Esophagus muscularis mucosa (tissue), 4 donors: ENCODE results near the gene HOXA7. TPM values are rescaled to one million over a fixed set of nuclear protein-coding genes. Genes with fewer than 3 reads are reported as not detected.

Source experiments
- DNase-seq: peaks from one replicate; pipeline ENCODE4 v3.0.0-alpha.2; 2017; ENCODE audit errors: extremely low spot score
- H3K27ac ChIP-seq, 4 donors: fragments of 200-600 bp; sonication (generic); replicated peaks in 1 of 4; 1 replicate in 3 of 4; 2 replicates in 1 of 4; pipeline ENCODE4 v1.5.1; 2016 to 2019; ENCODE audit warnings: mild to moderate bottlenecking in 1 of 4
- H3K27me3 ChIP-seq, 4 donors: fragments of 200-600 bp; sonication (generic); one replicate each; pipeline versions ENCODE4 v1.5.1 to v1.6.0; 2016 to 2019
- H3K36me3 ChIP-seq, 4 donors: fragments of 200-600 bp; sonication (generic); one replicate each; pipeline ENCODE4 v1.5.1; 2016 to 2019
- H3K4me1 ChIP-seq, 4 donors: fragments of 200-600 bp; sonication (generic); one replicate each; pipeline ENCODE4 v1.5.1; 2016 to 2019
- H3K4me3 ChIP-seq, 4 donors: fragments of 200-600 bp; sonication (generic); 1 replicate in 2 of 4; 2 replicates in 2 of 4; pipeline ENCODE4 v1.5.1; 2016 to 2019; ENCODE audit warnings: mild to moderate bottlenecking in 4 of 4, moderate library complexity in 1 of 4
- H3K9me3 ChIP-seq, 4 donors: fragments of 200-600 bp; sonication (generic); 1 replicate in 3 of 4; 2 replicates in 1 of 4; pipeline ENCODE4 v1.5.1; 2016 to 2019
- EP300 ChIP-seq: sonication (generic); formaldehyde crosslinking; IDR thresholded peaks from one replicate; pipeline ENCODE4 v1.6.1; 2017; ENCODE audit warnings: antibody characterized with exemption
- POLR2A ChIP-seq: fragments of 450-650 bp; IDR thresholded peaks from one replicate; pipeline ENCODE4 v1.6.1; 2017; ENCODE audit warnings: antibody characterized with exemption, moderate library complexity, mild to moderate bottlenecking, low read depth
- POLR2AphosphoS5 ChIP-seq, 2 donors: sonication (generic); formaldehyde crosslinking; IDR thresholded peaks; one replicate each; pipeline ENCODE4 v1.6.1; 2017; ENCODE audit warnings: antibody characterized with exemption in 2 of 2
- WGBS: methylation state at CpG from one replicate; pipeline ENCODE4 v1.1.5; 2018; 5-methylcytosine and 5-hydroxymethylcytosine counted together
- intact Hi-C: fragments of 100-400 bp; cut with DNase I; formaldehyde crosslinking; loops from one replicate; pipeline ENCODE4 v1.15.1; 2023
- total RNA-seq, 4 donors: library from RNA; depleted of rRNA; stranded (reverse); fragments of >200 nt; gene quantifications; one replicate each; pipeline versions ENCODE4 v1.1.0 to v1.2.1, GENCODE V29; 2016
- TF ChIP-seq, protein P1 (sequence below), 3 experiments: fragments of 200-600 bp in 2 of 3; fragments of 450-650 bp in 1 of 3; sonication (generic) in 2 of 3; IDR thresholded peaks; one replicate each; pipeline ENCODE4 v1.5.1; 2017 to 2019; ENCODE audit warnings: antibody characterized with exemption in 3 of 3, mild to moderate bottlenecking in 2 of 3, moderate library complexity in 1 of 3

The HOXA7 gene
- total RNA-seq, 4 donors from 2014 or later = 0.33 to 1.7 (median 0.49) TPM

DNA sequence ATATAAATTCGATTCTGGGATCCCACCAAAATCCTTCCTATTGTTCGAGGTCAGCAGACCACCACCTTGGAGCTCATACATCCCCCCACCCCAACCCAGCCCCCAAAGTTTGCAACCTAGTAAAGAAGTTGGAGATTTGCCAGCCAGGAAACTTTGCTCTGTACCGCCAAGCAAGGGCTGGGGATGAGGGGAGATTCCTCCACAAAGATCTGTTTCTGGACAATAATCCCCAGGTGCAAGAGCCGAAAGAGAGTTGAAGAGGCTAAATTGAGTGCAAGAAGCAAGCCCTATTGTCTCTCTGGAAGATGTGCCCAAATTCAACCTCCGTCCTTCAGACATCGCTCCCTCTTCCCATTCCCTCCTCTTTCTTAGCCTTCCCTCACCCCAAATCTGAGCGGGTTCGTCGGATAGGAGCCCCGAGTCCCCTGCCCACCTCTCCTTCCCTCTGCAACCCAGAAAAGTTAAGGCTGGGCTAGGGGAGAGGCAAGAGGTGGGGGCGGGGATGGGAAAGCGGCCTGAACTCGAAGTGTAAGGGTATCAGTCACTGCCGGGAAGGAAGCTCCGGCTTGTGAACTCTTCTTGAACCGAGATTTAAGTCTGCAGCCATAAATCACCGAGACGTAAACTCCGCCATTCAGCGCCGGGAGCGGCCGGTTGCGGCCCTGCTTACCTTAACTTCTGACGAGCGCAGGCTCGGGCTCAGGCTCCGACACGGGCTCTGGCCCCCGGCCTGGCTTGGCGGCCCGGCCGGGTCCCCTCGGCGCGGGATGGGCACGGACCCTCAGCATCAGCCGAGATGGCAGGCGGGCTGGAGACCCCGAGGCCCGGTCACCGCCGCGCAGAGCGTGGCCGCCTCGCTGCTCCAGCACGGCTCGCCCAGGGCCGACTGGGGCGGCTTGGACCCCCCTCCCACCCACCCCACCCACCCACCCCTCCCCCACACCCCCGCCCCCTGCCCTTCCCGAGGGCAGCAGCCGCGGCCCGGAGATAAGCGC, 43.2 kb downstream of the HOXA7 start:
- Histone ChIP-seq H3K4me1 (peaks cover 33 to 66% (median 63%) of the 10 kb centered on the region in 4 donors), H3K9me3 (no peaks in the 10 kb centered on the region), H3K27me3 (no peaks in the 10 kb centered on the region), H3K27ac (peak overlapping the region; percentile 96 to 100 (median 99)), H3K4me3 (peak overlapping the region; percentile 68 to 88 (median 77)), H3K36me3 (no peaks in the 10 kb centered on the region)
- 26% methylated on average over 32 of the region's 57 CpGs for WGBS
- intact Hi-C loops = no loop called here
- TF ChIP-seq POLR2AphosphoS5 (IDR thresholded peaks at IDR 0.05) (peak; percentile 81 to 86), POLR2A (no peak), EP300 (peak; percentile 61)
- TF ChIP-seq, protein P1, sequence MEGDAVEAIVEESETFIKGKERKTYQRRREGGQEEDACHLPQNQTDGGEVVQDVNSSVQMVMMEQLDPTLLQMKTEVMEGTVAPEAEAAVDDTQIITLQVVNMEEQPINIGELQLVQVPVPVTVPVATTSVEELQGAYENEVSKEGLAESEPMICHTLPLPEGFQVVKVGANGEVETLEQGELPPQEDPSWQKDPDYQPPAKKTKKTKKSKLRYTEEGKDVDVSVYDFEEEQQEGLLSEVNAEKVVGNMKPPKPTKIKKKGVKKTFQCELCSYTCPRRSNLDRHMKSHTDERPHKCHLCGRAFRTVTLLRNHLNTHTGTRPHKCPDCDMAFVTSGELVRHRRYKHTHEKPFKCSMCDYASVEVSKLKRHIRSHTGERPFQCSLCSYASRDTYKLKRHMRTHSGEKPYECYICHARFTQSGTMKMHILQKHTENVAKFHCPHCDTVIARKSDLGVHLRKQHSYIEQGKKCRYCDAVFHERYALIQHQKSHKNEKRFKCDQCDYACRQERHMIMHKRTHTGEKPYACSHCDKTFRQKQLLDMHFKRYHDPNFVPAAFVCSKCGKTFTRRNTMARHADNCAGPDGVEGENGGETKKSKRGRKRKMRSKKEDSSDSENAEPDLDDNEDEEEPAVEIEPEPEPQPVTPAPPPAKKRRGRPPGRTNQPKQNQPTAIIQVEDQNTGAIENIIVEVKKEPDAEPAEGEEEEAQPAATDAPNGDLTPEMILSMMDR (IDR thresholded peaks at IDR 0.05) = no peak
- no peak for DNase-seq

DNA sequence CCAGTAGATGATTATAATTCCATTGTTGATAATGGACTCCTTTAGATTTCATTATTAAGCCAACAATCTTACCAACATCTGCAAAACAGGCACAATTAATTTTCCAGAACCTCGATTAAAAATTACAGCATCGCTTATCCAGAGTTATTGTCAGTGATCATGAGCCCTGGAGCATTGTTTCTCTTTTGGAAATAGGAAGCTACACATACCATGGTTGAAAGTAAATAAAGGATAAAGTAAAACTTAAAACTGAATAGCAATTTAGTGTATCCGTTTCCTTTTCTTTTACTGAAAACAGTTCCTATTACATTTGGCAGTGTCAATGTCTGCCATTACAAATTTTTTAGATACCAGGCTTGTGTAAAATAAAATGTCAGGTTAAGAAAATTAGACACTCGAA, 44.1 kb downstream of the HOXA7 start:
- H3K4me3 ChIP-seq = peak overlapping the region; percentile 68 to 88 (median 77)
- H3K4me1 ChIP-seq = peaks cover 30 to 70% (median 59%) of the 10 kb centered on the region in 4 donors
- H3K27ac ChIP-seq = peak overlapping the region; percentile 96 to 100 (median 99)

DNA sequence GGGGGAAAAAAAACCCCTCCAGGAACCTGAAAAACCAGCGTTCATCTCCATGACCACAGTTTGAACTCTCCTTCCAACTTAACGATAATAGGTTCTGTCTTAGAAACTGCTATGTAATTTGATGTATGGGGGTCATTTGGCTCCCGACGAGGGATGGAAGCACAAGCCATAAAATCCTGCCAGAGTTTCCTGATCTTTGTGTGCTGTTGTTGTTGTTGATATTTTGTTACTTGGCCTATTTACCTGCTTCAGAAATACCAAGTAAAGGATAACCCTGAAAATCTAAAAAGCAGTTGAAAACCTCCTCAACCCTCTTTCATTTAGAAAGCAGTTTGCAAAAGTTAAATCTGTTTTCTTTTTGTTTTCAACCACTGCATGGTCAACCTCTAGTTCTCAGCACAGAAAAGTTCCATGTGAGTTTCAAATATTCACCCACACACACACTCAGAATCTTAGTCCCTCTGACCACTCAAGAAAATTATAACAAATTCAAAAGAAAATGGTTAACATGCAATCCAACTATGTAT, 44.7 kb downstream of the HOXA7 start:
- no peak for TF ChIP-seq POLR2A
- Histone ChIP-seq H3K4me3 (peak overlapping the region; percentile 68 to 88 (median 77)), H3K36me3 (no peaks in the 10 kb centered on the region), H3K27me3 (no peaks in the 10 kb centered on the region), H3K4me1 (peaks cover 34 to 74% (median 59%) of the 10 kb centered on the region in 4 donors), H3K9me3 (no peaks in the 10 kb centered on the region), H3K27ac (peak overlapping the region; percentile 96 to 100 (median 99))
- WGBS = 17% methylated on average over 4 of the region's 4 CpGs
- no peak for DNase-seq
- intact Hi-C loops = no loop called here

More for the DNA sequence above, 44.1 kb downstream of the HOXA7 start:
- Histone ChIP-seq H3K27me3 (no peaks in the 10 kb centered on the region), H3K9me3 (no peaks in the 10 kb centered on the region), H3K36me3 (no peaks in the 10 kb centered on the region)
- no peak for DNase-seq
- WGBS = 11% methylated on average over 4 of the region's 4 CpGs
- TF ChIP-seq POLR2AphosphoS5 (IDR thresholded peaks at IDR 0.05) (no peak), EP300 (no peak), POLR2A (no peak)
- TF ChIP-seq, protein P1 (IDR thresholded peaks at IDR 0.05) = no peak
- intact Hi-C loops = no loop called here

DNA sequence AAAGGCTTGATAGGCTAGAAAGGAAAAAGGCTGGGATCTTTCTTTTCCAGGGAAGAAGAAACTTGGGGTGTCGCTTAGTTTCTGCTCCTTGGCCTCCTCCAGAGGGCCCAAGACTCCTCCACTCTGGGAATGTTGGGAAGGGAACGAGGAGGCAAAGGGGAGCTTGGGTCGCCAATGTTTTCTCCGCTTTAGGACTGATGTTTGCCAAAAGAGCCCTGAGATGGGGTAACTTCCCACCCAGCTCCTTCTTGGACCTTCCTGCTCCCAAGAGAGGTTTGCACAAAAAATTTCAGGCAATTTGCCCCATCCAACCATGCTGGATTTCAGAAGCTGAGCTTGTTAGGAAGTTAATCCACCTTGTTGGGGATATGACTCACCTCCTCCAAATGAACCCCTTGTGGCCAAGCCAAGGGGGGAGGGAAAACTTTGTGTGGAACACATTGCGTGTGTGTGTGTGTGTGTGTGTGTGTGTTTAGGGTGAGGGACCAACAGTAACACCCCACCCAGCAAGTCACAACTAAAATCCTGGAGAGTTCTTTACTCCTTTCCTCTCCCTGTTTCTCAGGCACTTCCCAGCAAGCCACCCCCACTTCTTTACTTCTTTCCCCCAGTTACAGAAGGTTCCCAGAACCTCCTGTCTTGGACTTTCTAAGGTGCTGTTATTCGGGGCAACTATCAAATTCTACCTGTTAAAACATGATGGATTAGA, 45.3 kb downstream of the HOXA7 start:
- H3K4me1 ChIP-seq = peaks cover 38 to 80% (median 62%) of the 10 kb centered on the region in 4 donors
- 24% methylated on average over 6 of the region's 6 CpGs for WGBS
- H3K27me3 ChIP-seq = no peaks in the 10 kb centered on the region
- TF ChIP-seq, protein P1 (IDR thresholded peaks at IDR 0.05) = no peak
- TF ChIP-seq EP300 = no peak
- peak in 1 of 2 donors; percentile 60 for TF ChIP-seq POLR2AphosphoS5 (IDR thresholded peaks at IDR 0.05)
- no peak for TF ChIP-seq POLR2A
- H3K4me3 ChIP-seq = peak overlapping the region; percentile 45 to 88 (median 72)
- no peak for DNase-seq
- no peaks in the 10 kb centered on the region for H3K9me3 ChIP-seq
- no peaks in the 10 kb centered on the region for H3K36me3 ChIP-seq
- H3K27ac ChIP-seq = peak overlapping the region; percentile 96 to 100 (median 99)
- intact Hi-C loops = no loop called here
